HepG2 (cell line): ENCODE data around the gene PLEKHA5. TPM values are rescaled to one million over a fixed set of nuclear protein-coding genes. Genes with fewer than 3 reads are reported as not detected.

Experiments
- ATAC-seq: fragments of 200-7000 bp; cut with Tn5 transposase; 3 replicates; pipeline ENCODE4 v1.9.1; 2020; ENCODE audit warnings: mild to moderate bottlenecking, moderate library complexity
- BruUV-seq: library from RNA; stranded (reverse); fragments of 400-500 nt; replicated peaks from 2 replicates; lab custom pipeline; 2021; lab: Mats Ljungman, UMichigan
- CTCF ChIA-PET: fragments of 300-600 bp; formaldehyde crosslinking; extraction: SDS; loops from one replicate; lab custom pipeline; 2021; ENCODE audit warnings: low total read pairs, inconsistent platforms, low intra/inter-chr PET ratio; lab: Yijun Ruan, JAX
- POLR2A ChIA-PET: fragments of 350-600 bp; sonication (Branson Sonifier 250); formaldehyde crosslinking; loops from one replicate; lab custom pipeline; 2020; ENCODE audit warnings: antibody characterized with exemption, inconsistent platforms; lab: Yijun Ruan, JAX
- DNase-seq: peaks from one replicate; pipeline ENCODE4 v3.0.0-alpha.2; 2015; ENCODE audit warnings: low spot score
- FAIRE-seq: peaks from 3 replicates; lab custom pipeline; 2011; peaks lifted over from hg19 to GRCh38; lab: Jason Lieb, UNC
- H2AFZ ChIP-seq: one replicate; pipeline ENCODE4 v1.6.1; 2011; ENCODE audit warnings: low read length, inconsistent platforms
- H3K27ac ChIP-seq: fragments of 300-600 bp; 3 replicates; pipeline ENCODE4 v1.8.0; 2011; ENCODE audit warnings: mixed run types, mild to moderate bottlenecking, mixed read lengths, low read length, inconsistent platforms; ENCODE audit not compliant: insufficient read depth; ENCODE audit errors: extremely low read length
- H3K27me3 ChIP-seq, 2 experiments: fragments of 200-600 bp in 1 of 2; 2 replicates in 1 of 2; 3 replicates in 1 of 2; pipeline versions ENCODE4 v1.6.0 to v1.8.0; 2011; ENCODE audit warnings: low read length in 2 of 2, mild to moderate bottlenecking in 2 of 2, moderate library complexity in 2 of 2, inconsistent platforms in 1 of 2; ENCODE audit not compliant: insufficient read depth in 2 of 2, control insufficient read depth in 1 of 2
- H3K36me3 ChIP-seq, 2 experiments: fragments of 200-600 bp in 1 of 2; replicated peaks in 1 of 2; 2 replicates in 1 of 2; 3 replicates in 1 of 2; pipeline versions ENCODE4 v1.5.1 to v1.8.0; 2011; ENCODE audit warnings: low read length in 2 of 2, inconsistent platforms in 1 of 2; ENCODE audit not compliant: insufficient read depth in 2 of 2, control insufficient read depth in 1 of 2
- H3K4me1 ChIP-seq: 2 replicates; pipeline ENCODE4 v1.5.1; 2012; ENCODE audit warnings: low read length, inconsistent platforms; ENCODE audit not compliant: insufficient read depth
- H3K4me2 ChIP-seq: 2 replicates; pipeline ENCODE4 v1.6.0; 2011; ENCODE audit warnings: low read depth, low read length, inconsistent platforms
- H3K4me3 ChIP-seq, 3 experiments: fragments of 200-600 bp in 1 of 3; sonication (generic), shearing (Covaris generic) in 1 of 3; replicated peaks in 1 of 3; 2 replicates each; pipeline ENCODE4 v1.5.1; 2011 to 2016; ENCODE audit warnings: low read length in 3 of 3, inconsistent platforms in 2 of 3, low read depth in 2 of 3, mild to moderate bottlenecking in 2 of 3, control low read depth in 1 of 3, mixed read lengths in 1 of 3; ENCODE audit not compliant: insufficient read depth in 1 of 3
- H3K79me2 ChIP-seq: one replicate; pipeline ENCODE4 v1.6.1; 2011; ENCODE audit warnings: low read length, inconsistent platforms; ENCODE audit not compliant: insufficient read depth
- H3K9ac ChIP-seq: 2 replicates; pipeline ENCODE4 v1.6.0; 2011; ENCODE audit warnings: mild to moderate bottlenecking, low read depth, low read length, inconsistent platforms; ENCODE audit not compliant: insufficient read depth
- H3K9me3 ChIP-seq: 2 replicates; pipeline ENCODE4 v1.5.1; 2012; ENCODE audit warnings: mild to moderate bottlenecking, low read length
- H4K20me1 ChIP-seq: 2 replicates; pipeline ENCODE4 v1.6.0; 2011; ENCODE audit warnings: inconsistent platforms, mild to moderate bottlenecking, low read length, moderate library complexity; ENCODE audit not compliant: insufficient read depth
- MZF1 ChIP-seq: sonication (generic); formaldehyde crosslinking; IDR thresholded peaks from 2 replicates; pipeline ENCODE4 v1.8.1; 2023; ENCODE audit warnings: mild to moderate bottlenecking, missing genetic modification reagents, borderline replicate concordance
- SMYD3 ChIP-seq: sonication (generic); formaldehyde crosslinking; IDR thresholded peaks from 2 replicates; pipeline ENCODE4 v1.8.1; 2023; ENCODE audit warnings: mild to moderate bottlenecking, missing genetic modification reagents
- SNAPC4 ChIP-seq: sonication (generic); formaldehyde crosslinking; IDR thresholded peaks from 2 replicates; pipeline ENCODE4 v1.4.0; 2020; ENCODE audit warnings: mild to moderate bottlenecking, missing genetic modification reagents
- ZFP1 ChIP-seq: IDR thresholded peaks from 2 replicates; pipeline ENCODE4 v1.6.1; 2016
- ZFP36L2 ChIP-seq: sonication (generic); formaldehyde crosslinking; IDR thresholded peaks from 2 replicates; pipeline ENCODE4 v1.4.0; 2020; ENCODE audit warnings: missing genetic modification reagents
- ZNF121 ChIP-seq: sonication (generic); formaldehyde crosslinking; IDR thresholded peaks from 2 replicates; pipeline ENCODE4 v1.5.0; 2020; ENCODE audit warnings: mild to moderate bottlenecking, missing genetic modification reagents
- ZNF143 ChIP-seq: sonication (generic); formaldehyde crosslinking; IDR thresholded peaks from 2 replicates; pipeline ENCODE4 v1.4.0; 2020; ENCODE audit warnings: missing genetic modification reagents
- ZNF296 ChIP-seq: sonication (generic); formaldehyde crosslinking; conservative IDR thresholded peaks from 2 replicates; pipeline ENCODE4 v1.5.0; 2020; ENCODE audit warnings: mild to moderate bottlenecking, missing genetic modification reagents
- ZNF3 ChIP-seq: IDR thresholded peaks from 2 replicates; pipeline ENCODE4 v1.7.0; 2017; ENCODE audit warnings: inconsistent platforms
- WGBS: methylation state at CpG from one replicate; pipeline ENCODE4 v1.1.6; 2017; ENCODE audit warnings: low lambda C conversion rate; 5-methylcytosine and 5-hydroxymethylcytosine counted together
- in situ Hi-C: cut with HindIII; loops from 2 replicates; pipeline ENCODE4 v1.10.0; 2017; ENCODE audit warnings: low pct_unique_long_range_greater_than_20kb; ENCODE audit not compliant: extremely low pct_ligation_motif_present
- intact Hi-C: fragments of 100-400 bp; cut with micrococcal nuclease; formaldehyde crosslinking; loops from one replicate; pipeline ENCODE4 v1.10.0; 2022; ENCODE audit not compliant: unreplicated experiment
- polyA plus RNA-seq, 8 experiments: library from polyadenylated mRNA; depleted of rRNA in 3 of 8; stranded (reverse) in 7 of 8; unstranded in 1 of 8; fragments of >200 nt; fragmentation: Illumina TruSeq in 4 of 8; extraction: Trizol in 4 of 8; gene quantifications; 2 replicates each; pipeline versions ENCODE4 v1.2.1 to v1.2.3, GENCODE V29; 2011 to 2016; ENCODE audit warnings: low read depth in 4 of 8, missing spikeins in 1 of 8, mixed read lengths in 1 of 8; ENCODE audit not compliant: insufficient read depth in 1 of 8
- total RNA-seq, 5 experiments: library from RNA; depleted of rRNA; stranded (reverse); fragments of >200 nt; fragmentation: Illumina TruSeq; extraction: Trizol; gene quantifications; 2 replicates each; pipeline ENCODE4 v1.2.3, GENCODE V29; 2016; ENCODE audit warnings: low read depth in 1 of 5

PLEKHA5 gene
- total and polyA plus RNA-seq, 2 of the 13 experiments (the other 11 are each of a cell fraction or from before 2014, with no cell fraction given): 4.2 to 15.4 TPM

GRCh38 chr12:19419086-19419485 lies 289.6 kb downstream of the PLEKHA5 start:
- TF ChIP-seq ZFP1 (CRISPR knock-in tag) (no peak), ZNF3 (no peak), SMYD3 (CRISPR knock-in tag) (no peak), ZNF296 (CRISPR knock-in tag) (no peak), ZNF121 (CRISPR knock-in tag) (no peak), MZF1 (CRISPR knock-in tag) (no peak), ZFP36L2 (no peak), SNAPC4 (no peak), ZNF143 (CRISPR knock-in tag) (no peak)
- TF ChIP-seq, all 625 proteins: peak for 0
- H3K4me1 ChIP-seq: no peaks in the 10 kb centered on the region
- no peaks in the 10 kb centered on the region for H4K20me1 ChIP-seq
- intact Hi-C loops: no loop called here
- ChIA-PET CTCF (no interaction called here), POLR2A (no interaction called here)
- H3K4me3 ChIP-seq: no peak overlapping the region
- no peak overlapping the region for H3K4me2 ChIP-seq
- H3K79me2 ChIP-seq: no peaks in the 10 kb centered on the region
- no peak for ATAC-seq
- no peak overlapping the region for H3K27ac ChIP-seq
- H3K36me3 ChIP-seq: no peaks in the 10 kb centered on the region
- DNase-seq: no peak
- WGBS: 75% methylated on average over 14 of the region's 14 CpGs
- in situ Hi-C loops: no loop called here
- no peaks in the 10 kb centered on the region; a peak in 1 of 5 replicates for H3K27me3 ChIP-seq
- H3K9ac ChIP-seq: no peak overlapping the region
- no peak overlapping the region for H2AFZ ChIP-seq
- FAIRE-seq: no peak
- no peaks in the 10 kb centered on the region for H3K9me3 ChIP-seq
- BruUV-seq: no TSS peak
